SW480 (cell line): ENCODE results near the gene CLINT1.
A peak's percentile ranks its signal among the peaks of the same experiment; 100 is the strongest.
"Not testable (repeated sequence)": the region's sequence is repeated elsewhere in the genome, so short reads cannot be mapped to it uniquely, and the experiment has no call there.

ENCODE experiments used
- DNase-seq: peaks from one replicate; pipeline ENCODE4 v3.0.0-alpha.2; 2016; ENCODE audit warnings: low spot score

The CLINT1 gene

GRCh38 chr5:157858527-157859226 lies at the start of gene CLINT1:
CLINT1 (minus strand) TSS chr5:157859145; CDS start chr5:157858970, 175 bp downstream.
- DNase-seq: peak; percentile 88

- no peak for DNase-seq
These were observed 49.5 kb upstream of the CLINT1 start for GRCh38 chr5:157908459-157908858.

DNA sequence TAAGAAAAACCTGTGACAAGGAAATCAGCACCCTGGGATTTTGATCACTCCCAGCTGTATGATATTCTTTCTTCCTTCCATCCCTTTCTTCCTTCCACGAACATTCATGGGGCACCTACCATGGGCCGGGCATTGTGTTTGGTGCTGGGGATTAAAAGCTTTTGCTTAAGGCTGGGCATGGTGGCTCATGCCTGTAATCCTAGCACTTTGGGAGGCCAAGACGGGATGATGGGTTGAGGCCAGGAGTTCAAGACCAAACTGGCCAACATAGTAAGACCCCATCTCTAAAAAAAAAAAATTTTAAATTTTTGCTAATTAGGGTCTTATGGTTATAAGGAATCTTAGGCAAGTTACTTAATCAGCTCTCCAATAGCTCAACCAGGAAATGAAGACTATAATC lies 48.5 kb upstream of the CLINT1 start:
- no peak for DNase-seq

GRCh38 chr5:157903117-157903450 lies 44.1 kb upstream of the CLINT1 start:
- DNase-seq: no peak

GRCh38 chr5:157902449-157903116 lies 43.6 kb upstream of the CLINT1 start:
- DNase-seq: no peak

DNA sequence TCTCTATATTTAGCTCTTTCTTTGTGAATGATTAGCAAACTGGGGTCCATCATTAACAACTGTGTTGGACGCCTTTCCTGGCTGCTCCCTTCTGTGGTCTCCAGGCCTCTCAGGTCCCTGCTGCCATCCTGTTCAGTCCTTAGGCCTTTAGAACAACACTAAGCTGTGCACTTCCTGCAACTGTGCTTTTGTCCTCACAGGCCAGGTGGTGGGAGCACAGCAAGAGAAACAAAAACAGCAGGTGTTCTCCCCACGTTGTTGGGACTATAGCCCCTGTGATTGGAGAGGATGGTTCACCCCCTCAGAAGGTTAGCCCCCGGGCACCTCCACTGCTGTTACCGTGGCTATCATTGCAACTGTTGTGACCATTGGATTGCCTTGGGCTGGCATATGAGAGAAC lies 41.7 kb upstream of the CLINT1 start:
- DNase-seq: no peak

GRCh38 chr5:157893611-157894010 lies 34.7 kb upstream of the CLINT1 start:
- no peak for DNase-seq

GRCh38 chr5:157892974-157893373 lies 34.0 kb upstream of the CLINT1 start:
- DNase-seq: no peak

- no peak for DNase-seq
These were observed 32.1 kb upstream of the CLINT1 start for GRCh38 chr5:157890836-157891597.

- no peak for DNase-seq
These were observed 30.0 kb upstream of the CLINT1 start for GRCh38 chr5:157888814-157889532.

DNA sequence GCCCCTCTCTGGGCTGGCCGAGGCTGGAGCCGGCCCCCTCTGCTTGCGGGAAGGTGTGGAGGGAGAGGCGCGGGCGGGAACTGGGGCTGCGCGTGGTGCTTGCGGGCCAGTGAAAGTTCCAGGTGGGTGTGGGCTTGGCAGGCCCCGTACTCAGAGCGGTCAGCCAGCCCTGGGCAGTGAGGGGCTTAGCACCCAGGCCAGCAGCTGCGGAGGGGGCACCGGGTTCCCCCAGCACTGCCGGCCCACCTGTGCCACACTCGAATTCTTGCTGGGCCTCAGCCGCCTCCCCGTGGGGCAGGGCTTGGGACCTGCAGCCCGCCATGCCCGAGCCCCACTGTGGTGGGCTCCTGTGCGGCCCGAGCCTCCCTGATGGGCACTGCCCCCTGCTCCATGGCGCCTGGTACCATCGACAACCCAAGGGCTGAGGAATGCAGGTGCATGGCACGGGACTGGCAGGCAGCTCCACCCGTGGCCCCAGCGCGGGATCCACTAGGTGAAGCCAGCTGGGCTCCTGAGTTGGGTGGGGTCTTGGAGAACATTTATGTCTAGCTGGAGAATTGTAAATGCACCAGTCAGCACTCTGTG lies 27.9 kb upstream of the CLINT1 start:
- no peak for DNase-seq

- not testable (repeated sequence) for DNase-seq
These were observed 26.1 kb upstream of the CLINT1 start for GRCh38 chr5:157885051-157885450.

- not testable (repeated sequence) for DNase-seq
These were observed 22.6 kb upstream of the CLINT1 start for GRCh38 chr5:157881498-157881897.

- DNase-seq: peak; percentile 24
These were observed 18.9 kb upstream of the CLINT1 start for GRCh38 chr5:157877821-157878220.

DNA sequence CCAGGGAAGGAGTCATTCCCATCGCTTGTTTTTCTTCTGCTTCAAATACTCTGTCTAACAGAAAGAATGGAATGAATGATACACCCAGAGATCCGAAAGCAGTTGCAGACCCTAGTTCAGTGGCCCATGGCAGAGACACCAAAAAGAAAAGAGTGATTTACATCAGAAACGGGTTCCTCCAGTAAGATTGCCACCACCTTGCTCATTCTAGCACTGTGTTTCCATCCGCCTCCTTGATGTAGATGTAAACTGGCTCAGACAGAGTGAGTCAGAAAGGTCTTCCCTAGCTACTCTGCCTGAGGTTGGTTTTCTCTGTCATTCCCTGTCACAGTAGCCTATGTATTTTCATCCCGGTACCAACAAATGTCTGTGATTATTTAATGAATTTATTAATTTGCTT lies 15.9 kb upstream of the CLINT1 start:
- DNase-seq: no peak

GRCh38 chr5:157870837-157871834 lies 12.2 kb upstream of the CLINT1 start:
- DNase-seq: peak; percentile 91

- no peak for DNase-seq
These were observed 8.9 kb upstream of the CLINT1 start for GRCh38 chr5:157867751-157868387.

GRCh38 chr5:157866536-157866935 lies 7.6 kb upstream of the CLINT1 start:
- DNase-seq: no peak

DNA sequence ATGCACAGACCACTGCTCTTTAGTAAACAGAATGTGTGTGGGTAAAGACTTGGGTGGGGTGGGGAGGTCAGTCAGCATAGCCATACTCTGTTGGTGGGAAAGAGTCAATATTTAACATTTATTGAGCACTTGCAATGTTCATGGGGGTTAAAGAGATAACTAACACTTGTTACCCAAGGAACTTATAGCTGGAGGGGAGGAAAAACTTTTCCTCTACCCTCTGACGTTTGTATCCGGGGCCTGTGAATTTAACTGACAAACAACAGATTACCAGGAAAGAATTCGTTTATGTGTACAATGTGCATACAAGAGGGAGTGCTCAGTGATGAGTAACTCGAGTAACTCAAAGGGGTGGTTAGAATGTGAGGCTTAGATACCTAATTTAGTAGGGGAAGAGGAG lies 6.8 kb upstream of the CLINT1 start:
- peak; percentile 24 for DNase-seq

GRCh38 chr5:157864067-157864466 lies 5.1 kb upstream of the CLINT1 start:
- no peak for DNase-seq
